CD4-positive, alpha-beta T cell (primary cell): Measurements from ENCODE around the gene PTPRT. TPM values are rescaled to one million over a fixed set of nuclear protein-coding genes. Genes with fewer than 3 reads are reported as not detected.

Experiments used
- ATAC-seq: fragments of 200-7000 bp; cut with Tn5 transposase; one replicate; pipeline ENCODE4 v1.10.0; 2022; ENCODE audit warnings: mild to moderate bottlenecking; ENCODE audit not compliant: poor library complexity
- CTCF ChIA-PET: fragments of 350-600 bp; sonication (Branson Sonifier 250); formaldehyde crosslinking; loops from one replicate; lab custom pipeline; 2021; ENCODE audit warnings: antibody characterized with exemption, inconsistent platforms; lab: Charles Lee
- POLR2A ChIA-PET: fragments of 350-600 bp; sonication (Branson Sonifier 250); formaldehyde crosslinking; loops from one replicate; lab custom pipeline; 2021; ENCODE audit warnings: antibody characterized with exemption, inconsistent platforms; lab: Charles Lee
- DNase-seq, 14 experiments: peaks; one replicate each; pipeline ENCODE4 v3.0.0-alpha.2; 2013 to 2020; ENCODE audit warnings: mixed read lengths in 2 of 14
- H3K27ac ChIP-seq, 2 donors: one replicate each; pipeline versions ENCODE4 v1.5.1 to v1.7.0; 2013; ENCODE audit warnings: low read length in 2 of 2, low read depth in 1 of 2, mild to moderate bottlenecking in 1 of 2
- H3K27me3 ChIP-seq, 2 experiments: 1 replicate in 1 of 2; 2 replicates in 1 of 2; pipeline versions ENCODE4 v1.6.1 to v1.7.0; 2013; ENCODE audit warnings: low read length in 2 of 2, control low read depth in 1 of 2, mild to moderate bottlenecking in 1 of 2, moderate library complexity in 1 of 2; ENCODE audit not compliant: insufficient read depth in 2 of 2, control insufficient read depth in 1 of 2
- H3K36me3 ChIP-seq: one replicate; pipeline ENCODE4 v1.6.1; 2013; ENCODE audit warnings: low read length, control low read depth; ENCODE audit not compliant: insufficient read depth
- H3K4me1 ChIP-seq: one replicate; pipeline ENCODE4 v1.6.1; 2013; ENCODE audit warnings: low read length, control low read depth; ENCODE audit not compliant: insufficient read depth
- H3K4me3 ChIP-seq: one replicate; pipeline ENCODE4 v1.5.1; 2013; ENCODE audit warnings: mild to moderate bottlenecking, low read length, moderate library complexity
- H3K9me3 ChIP-seq, 2 experiments: 1 replicate in 1 of 2; 2 replicates in 1 of 2; pipeline versions ENCODE4 v1.6.1 to v1.7.0; 2013; ENCODE audit warnings: low read length in 2 of 2, mild to moderate bottlenecking in 2 of 2, control low read depth in 1 of 2, moderate library complexity in 1 of 2; ENCODE audit not compliant: control insufficient read depth in 1 of 2, insufficient read depth in 1 of 2
- H3K27ac Mint-ChIP-seq: one replicate; pipeline ENCODE4 v1.8.0; 2020; ENCODE audit warnings: mixed read lengths
- H3K27me3 Mint-ChIP-seq: one replicate; pipeline ENCODE4 v1.8.0; 2021; ENCODE audit warnings: mixed read lengths
- H3K36me3 Mint-ChIP-seq: one replicate; pipeline ENCODE4 v1.8.0; 2021; ENCODE audit warnings: low read depth, mixed read lengths
- H3K4me1 Mint-ChIP-seq: one replicate; pipeline ENCODE4 v1.8.0; 2021; ENCODE audit warnings: low read depth, mixed read lengths
- H3K4me3 Mint-ChIP-seq: one replicate; pipeline ENCODE4 v1.8.0; 2020; ENCODE audit warnings: mild to moderate bottlenecking, mixed read lengths
- H3K9me3 Mint-ChIP-seq: one replicate; pipeline ENCODE4 v1.8.0; 2020; ENCODE audit warnings: mixed read lengths
- CTCF ChIP-seq: fragments of 200-600 bp; IDR thresholded peaks from one replicate; pipeline ENCODE4 v1.8.0; 2022; ENCODE audit warnings: antibody characterized with exemption, mild to moderate bottlenecking
- intact Hi-C, 2 experiments: fragments of 100-400 bp; cut with DNase I in 1 of 2; cut with micrococcal nuclease in 1 of 2; formaldehyde crosslinking; loops; one replicate each; pipeline versions ENCODE4 v1.15.1 to v1.9.0; 2023 to 2025; cut with DNase I, micrococcal nuclease
- total RNA-seq, 174 experiments: library from RNA in 2 of 174; stranded (reverse) in 2 of 174; gene quantifications; one replicate each; pipeline ENCODE4 v1.2.3 and lab custom pipeline; 2021 to 2026

The PTPRT gene
- total RNA-seq, 2 experiments from 2014 or later: not detected

- Mint-ChIP-seq H3K4me3 (no peak overlapping the region), H3K27ac (no peak overlapping the region), H3K4me1 (no peaks in the 10 kb centered on the region), H3K36me3 (no peaks in the 10 kb centered on the region), H3K9me3 (no peaks in the 10 kb centered on the region), H3K27me3 (no peaks in the 10 kb centered on the region)
- DNase-seq: no peak
- H3K27ac ChIP-seq: no peak overlapping the region
- no peaks in the 10 kb centered on the region for H3K4me1 ChIP-seq
- H3K9me3 ChIP-seq: peaks cover 0 to 5% of the 10 kb centered on the region in 2 experiments
- no peak for ATAC-seq
- intact Hi-C loops: no loop called here
- ChIA-PET POLR2A (no interaction called here), CTCF (no interaction called here)
- H3K27me3 ChIP-seq: no peaks in the 10 kb centered on the region
- H3K4me3 ChIP-seq: no peak overlapping the region
- no peak for TF ChIP-seq CTCF
- H3K36me3 ChIP-seq: no peaks in the 10 kb centered on the region
These were observed 325.6 kb downstream of the PTPRT start for GRCh38 chr20:42864116-42864515.

- Mint-ChIP-seq H3K27me3 (no peaks in the 10 kb centered on the region), H3K27ac (no peak overlapping the region), H3K4me3 (no peak overlapping the region), H3K36me3 (no peaks in the 10 kb centered on the region), H3K4me1 (no peaks in the 10 kb centered on the region), H3K9me3 (no peaks in the 10 kb centered on the region)
- TF ChIP-seq CTCF: no peak
- Histone ChIP-seq H3K36me3 (no peaks in the 10 kb centered on the region), H3K9me3 (no peaks in the 10 kb centered on the region), H3K4me1 (no peaks in the 10 kb centered on the region), H3K27ac (no peak overlapping the region), H3K4me3 (no peak overlapping the region), H3K27me3 (no peaks in the 10 kb centered on the region)
- no peak for ATAC-seq
- ChIA-PET CTCF (no interaction called here), POLR2A (no interaction called here)
- DNase-seq: no peak
- intact Hi-C loops: no loop called here
These were observed 327.3 kb downstream of the PTPRT start for GRCh38 chr20:42862446-42862845.

GRCh38 chr20:42857446-42857845, 332.3 kb downstream of the PTPRT start:
- H3K9me3 Mint-ChIP-seq: peaks cover 4% of the 10 kb centered on the region
- H3K4me3 Mint-ChIP-seq: no peak overlapping the region
- H3K36me3 Mint-ChIP-seq: no peaks in the 10 kb centered on the region
- DNase-seq (no peak), ATAC-seq (no peak)
- H3K36me3 ChIP-seq: no peaks in the 10 kb centered on the region
- H3K4me1 ChIP-seq: no peaks in the 10 kb centered on the region
- no peak for TF ChIP-seq CTCF
- intact Hi-C loops: no loop called here
- H3K4me1 Mint-ChIP-seq: no peaks in the 10 kb centered on the region
- H3K4me3 ChIP-seq: no peak overlapping the region
- H3K9me3 ChIP-seq: no peaks in the 10 kb centered on the region
- H3K27ac Mint-ChIP-seq: no peak overlapping the region
- H3K27me3 ChIP-seq: no peaks in the 10 kb centered on the region
- ChIA-PET CTCF (no interaction called here), POLR2A (no interaction called here)
- no peak overlapping the region for H3K27ac ChIP-seq
- H3K27me3 Mint-ChIP-seq: no peaks in the 10 kb centered on the region
